Endometrium (tissue), 2 donors: ENCODE data around the gene ROPN1L.

Experiments
- FAIRE-seq: peaks from 2 replicates; lab custom pipeline; 2012; peaks lifted over from hg19 to GRCh38; lab: Jason Lieb, UNC
- donor health status: control.
- donor health status: control.

ROPN1L gene

DNA sequence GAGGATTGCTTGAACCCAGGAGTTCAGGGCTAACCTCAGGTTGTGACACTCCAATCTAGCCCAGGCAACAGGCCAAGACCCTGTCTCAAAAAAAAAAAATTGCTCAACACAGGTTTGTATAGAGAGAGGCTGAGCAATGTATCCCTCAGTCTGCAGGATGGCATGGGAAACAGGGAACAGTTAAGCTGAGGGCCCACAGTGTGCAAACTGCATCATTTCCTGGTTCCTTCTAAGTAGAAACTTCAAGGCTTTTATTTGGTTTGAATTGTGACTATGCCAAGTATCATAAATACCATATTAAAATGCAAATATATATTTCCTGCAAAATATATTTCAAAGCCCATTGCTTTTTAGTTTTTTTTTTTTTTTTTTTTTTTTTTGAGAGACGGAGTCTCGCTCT is 13.7 kb upstream of the ROPN1L start:
- FAIRE-seq: no peak

GRCh38 chr5:10431415-10431814 is 10.3 kb upstream of the ROPN1L start:
- no peak for FAIRE-seq

DNA sequence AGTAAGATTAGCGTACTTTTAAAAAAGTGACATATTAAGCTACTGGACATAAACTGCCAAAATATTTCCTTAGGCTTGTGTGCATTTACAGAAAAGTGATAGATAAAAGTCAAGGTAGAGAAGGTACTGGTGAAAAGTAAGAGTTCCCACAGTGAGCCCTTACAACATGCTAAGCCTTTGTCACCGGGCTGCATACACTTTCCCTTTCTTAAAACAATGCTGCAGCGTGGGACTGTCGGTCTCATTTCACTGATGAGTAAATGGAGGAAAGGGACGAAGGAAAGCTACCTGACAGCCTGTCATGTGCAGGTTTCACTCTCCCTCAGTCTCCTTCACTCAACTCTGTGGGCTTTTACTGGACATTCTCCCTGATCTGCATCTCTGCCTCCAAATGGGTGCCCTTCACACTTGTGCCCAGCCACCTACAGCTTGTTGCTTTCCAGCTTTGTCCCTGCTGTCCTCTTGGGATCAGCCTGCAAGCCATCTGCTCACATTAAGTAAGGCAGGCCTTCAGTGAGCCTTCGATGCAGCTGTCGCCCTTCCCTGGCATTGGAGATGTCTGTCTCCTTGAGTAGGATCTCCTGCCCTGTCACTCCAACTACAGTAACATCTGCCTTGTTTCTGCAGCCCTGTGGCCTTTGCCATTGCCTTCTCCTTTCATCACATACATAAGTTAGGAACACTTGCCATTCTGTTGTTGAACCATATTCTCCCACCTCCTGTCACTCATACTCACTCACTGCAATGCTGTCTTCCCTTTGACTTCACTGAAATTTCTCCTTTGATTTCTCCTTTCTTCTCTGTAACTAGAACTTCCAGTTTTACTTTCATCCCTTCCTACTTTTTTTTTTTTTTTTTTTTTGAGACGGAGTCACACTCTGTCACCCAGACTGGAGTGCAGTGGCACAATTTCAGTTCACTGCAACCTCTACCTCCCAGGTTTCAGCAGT is 9.3 kb upstream of the ROPN1L start:
- no peak for FAIRE-seq

DNA sequence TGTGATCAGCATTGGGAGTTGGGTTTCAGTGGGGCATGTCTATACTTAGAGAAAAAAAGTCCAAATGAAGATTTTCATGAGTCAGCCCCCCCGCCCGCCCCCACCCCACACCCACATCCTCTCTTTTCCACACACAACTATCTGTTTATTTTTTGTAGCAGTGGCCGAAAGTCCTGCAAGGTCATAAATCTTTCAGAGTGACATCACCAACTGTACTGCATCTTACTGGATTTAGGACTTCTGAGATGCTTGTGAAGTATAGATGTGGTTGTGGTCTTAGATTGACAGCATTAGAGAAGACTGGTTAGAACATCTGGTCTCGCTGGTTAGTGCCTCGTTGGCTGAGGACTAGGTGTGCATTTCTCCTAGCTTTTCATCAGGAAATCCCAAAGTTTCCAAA is 7.3 kb upstream of the ROPN1L start:
- no peak for FAIRE-seq

- no peak for FAIRE-seq
These were observed 3.4 kb upstream of the ROPN1L start for GRCh38 chr5:10438301-10438700.

- no peak for FAIRE-seq
These were observed 2.0 kb upstream of the ROPN1L start for GRCh38 chr5:10439692-10440091.

DNA sequence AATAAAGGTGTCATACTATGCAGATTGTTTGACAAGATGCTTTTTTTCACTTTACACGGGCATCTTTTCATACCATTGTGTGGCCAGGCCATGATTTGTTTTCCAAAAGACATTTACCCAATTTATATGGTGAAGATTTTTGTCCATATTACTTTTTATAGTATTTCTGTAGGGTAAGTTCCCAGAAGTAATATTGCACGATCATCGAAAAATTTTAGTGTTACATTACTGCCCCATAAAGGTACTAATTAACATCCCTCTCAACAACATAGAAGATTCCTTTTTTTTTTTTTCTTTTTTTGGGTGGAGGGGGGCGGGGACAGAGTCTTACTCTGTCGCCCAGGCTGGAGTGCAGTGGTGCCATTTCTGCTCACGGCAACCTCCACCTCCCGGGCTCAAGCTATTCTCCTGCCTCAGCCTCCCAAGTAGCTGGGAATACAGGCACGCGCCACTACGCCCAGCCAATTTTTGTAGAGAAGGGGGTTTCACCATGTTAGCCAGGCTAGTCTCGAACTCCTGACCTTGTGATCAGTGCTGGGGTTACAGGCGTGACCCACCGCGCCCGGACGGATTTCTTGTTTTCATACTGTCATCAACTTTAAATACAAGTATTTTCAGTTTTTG is 1.2 kb upstream of the ROPN1L start:
- no peak for FAIRE-seq

DNA sequence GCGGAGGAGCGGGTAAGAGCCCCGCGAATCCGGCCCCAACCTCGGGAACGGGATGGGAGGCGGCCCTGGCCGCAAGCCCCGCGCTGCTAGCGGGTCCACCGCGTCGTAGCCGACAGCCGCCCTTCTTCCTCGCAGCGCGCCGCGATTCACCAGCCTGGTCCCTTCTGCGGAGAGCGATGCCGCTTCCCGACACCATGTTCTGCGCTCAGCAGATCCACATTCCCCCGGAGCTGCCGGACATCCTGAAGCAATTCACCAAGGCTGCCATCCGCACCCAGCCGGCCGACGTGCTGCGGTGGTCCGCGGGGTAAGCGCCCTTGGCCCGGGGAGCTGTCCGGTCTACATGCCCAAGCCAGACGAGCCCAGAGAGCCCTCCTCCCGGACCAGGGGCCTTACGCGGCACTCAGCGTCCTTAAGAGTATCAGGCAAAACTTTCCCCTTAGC is 335 bp downstream of the ROPN1L start:
- no peak for FAIRE-seq

GRCh38 chr5:10442576-10442975 is 897 bp downstream of the ROPN1L start:
- FAIRE-seq: no peak

DNA sequence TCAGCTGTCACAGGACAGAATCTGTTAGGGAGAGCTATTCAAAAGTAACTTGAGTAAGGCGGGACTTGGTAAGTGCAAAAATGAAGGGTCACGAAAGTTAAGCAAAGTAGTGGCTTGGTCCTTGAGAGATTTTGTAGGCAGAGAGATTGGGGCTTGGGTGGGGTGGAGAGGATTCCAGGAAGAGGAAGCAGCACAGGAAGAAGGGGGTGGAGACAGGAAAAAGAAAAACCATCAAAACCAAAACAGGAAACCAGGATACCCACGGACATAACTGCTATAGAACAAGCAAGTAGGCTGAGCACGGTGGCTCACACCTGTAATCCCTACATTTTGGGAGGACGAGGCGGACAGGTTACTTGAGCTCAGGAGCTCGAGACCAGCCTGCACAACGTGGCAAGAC is 3.7 kb downstream of the ROPN1L start:
- FAIRE-seq: no peak

- FAIRE-seq: no peak
These were observed 4.8 kb downstream of the ROPN1L start for GRCh38 chr5:10446490-10446889.

DNA sequence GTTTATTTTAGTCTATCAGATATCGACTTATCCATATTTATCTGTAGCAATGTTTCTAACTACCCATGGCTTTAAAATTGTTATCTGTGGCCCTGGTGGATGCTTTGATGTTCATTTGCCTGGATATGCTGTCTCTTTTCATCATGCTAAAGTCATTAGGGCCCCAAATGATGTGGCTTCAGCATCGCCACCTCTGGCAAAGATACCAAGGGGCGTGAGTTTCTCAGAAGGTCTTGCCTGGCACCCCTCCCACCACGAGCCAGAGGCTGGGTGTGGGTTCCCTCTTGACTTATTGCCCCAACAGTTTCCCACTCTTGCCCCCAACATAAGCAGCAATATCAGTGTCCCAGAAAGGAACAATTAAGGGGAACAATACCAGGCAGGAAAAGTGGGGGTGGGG is 5.4 kb downstream of the ROPN1L start:
- FAIRE-seq: no peak

- no peak for FAIRE-seq
These were observed 7.2 kb downstream of the ROPN1L start for GRCh38 chr5:10448754-10449360.

- FAIRE-seq: no peak
These were observed 9.6 kb downstream of the ROPN1L start for GRCh38 chr5:10451137-10451824.

DNA sequence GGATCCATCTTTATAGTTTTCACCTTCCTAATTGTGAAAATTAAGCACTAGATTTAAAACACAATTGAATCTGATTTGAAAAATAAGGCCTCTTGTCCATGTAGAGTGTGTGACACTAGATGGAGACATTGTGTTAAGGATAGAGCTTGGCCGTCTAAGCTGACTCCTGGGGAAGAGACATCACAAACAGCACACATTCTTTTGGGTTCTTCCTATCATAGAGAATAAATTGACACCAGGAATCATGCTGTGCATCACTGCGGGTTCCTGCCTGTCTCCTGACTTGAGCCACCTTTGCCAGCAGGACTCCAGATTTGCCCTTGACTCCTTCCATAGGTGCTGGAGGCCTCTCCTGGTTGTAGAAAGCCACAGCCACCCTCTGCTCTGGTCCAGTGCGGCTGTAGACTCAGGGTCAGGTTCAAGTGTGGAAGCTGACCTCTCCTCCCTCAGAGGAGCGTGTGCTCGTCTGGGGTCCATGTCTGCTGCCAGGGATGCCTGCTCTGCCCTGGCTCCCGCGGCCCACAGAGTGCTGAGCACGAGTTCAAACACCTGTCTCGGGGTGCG is 11.2 kb downstream of the ROPN1L start:
- no peak for FAIRE-seq

GRCh38 chr5:10453545-10453944 is 11.9 kb downstream of the ROPN1L start:
- no peak for FAIRE-seq

GRCh38 chr5:10454591-10455276 is 13.1 kb downstream of the ROPN1L start:
- FAIRE-seq: no peak

GRCh38 chr5:10455277-10455670 is 13.6 kb downstream of the ROPN1L start:
- no peak for FAIRE-seq

DNA sequence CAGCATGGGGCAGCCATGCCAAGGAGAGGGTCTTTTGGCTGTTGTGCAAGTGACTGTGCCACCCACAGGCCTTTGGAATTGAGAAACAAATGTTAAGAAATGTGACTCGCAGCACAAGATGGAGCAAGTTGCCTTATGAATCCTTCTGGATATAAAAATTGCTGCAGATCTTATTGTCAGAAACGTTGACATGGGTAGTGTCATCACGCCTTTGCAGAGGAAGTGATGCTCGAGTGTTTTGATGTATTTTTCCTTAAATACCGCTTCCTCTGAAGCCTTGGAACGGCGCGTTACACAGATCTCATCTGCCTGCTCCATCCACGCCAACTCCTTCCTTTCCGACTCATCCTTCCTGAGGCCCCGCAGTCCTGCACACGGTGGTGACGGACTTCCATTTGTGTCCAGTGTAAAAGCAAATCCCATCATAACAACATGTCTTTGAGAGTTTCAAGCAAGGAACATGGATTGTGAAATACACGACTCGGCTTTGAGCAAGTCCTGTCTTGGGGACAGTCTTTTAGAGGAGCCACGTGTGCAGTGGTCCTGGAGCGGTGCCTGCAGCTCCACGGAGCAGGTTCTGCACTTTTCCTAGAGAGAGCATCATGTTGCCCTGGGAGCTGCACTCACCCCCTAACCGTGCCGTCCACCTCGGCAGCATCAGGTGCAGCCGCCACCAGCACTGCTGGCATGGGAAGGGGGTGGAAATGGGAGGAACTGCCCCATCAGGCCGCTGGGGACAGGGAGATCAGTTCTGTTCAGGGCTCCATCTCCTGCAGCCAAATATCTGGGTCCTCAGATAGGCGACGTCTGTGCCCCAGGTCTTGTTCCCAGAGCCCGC is 15.1 kb downstream of the ROPN1L start:
- FAIRE-seq: no peak

DNA sequence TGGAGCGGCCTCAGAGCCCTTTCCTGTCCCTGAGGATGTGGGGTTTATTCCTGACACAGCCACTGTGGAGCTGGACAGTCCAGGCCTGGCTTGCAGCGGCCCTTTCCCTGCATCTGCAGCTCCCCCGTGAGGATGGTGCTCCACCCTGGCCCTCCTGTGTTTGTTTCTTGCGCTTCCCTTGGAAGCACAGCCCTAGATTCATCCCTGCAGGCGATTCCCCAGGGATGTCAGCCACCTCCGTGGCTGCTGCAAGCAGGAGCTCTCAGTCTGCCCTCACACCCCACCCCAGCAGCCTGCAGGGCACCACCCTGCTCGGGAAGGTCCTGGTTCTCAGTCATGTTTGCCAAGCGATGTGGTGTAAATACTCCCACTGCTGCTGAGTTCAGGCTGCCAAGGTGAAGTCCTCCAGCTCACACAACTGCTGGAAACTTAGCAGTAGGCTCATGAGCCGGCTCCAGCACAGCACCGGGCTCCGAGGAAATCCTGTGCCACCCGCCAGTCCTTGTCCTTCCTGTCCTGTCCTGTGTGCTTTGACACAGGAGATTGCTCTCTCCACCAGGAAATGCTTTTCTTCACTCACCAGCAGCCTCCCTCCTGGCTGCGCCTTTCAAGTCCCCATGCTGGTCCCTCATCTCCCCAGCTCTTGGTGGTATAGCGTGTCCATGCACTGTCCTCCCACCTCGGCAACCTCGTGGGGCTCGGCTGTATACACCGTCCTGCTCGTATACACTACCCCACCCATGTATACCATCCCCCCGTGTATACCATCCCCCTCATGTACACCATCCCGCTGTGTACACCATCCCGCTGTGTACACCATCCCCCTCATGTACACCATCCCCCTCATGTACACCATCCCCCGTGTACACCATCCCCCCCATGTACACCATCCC is 16.2 kb downstream of the ROPN1L start:
- FAIRE-seq: no peak
